ENCODE measurements around the gene TRAF3IP3.
"Not testable (repeated sequence)": the region's sequence is repeated elsewhere in the genome, so short reads cannot be mapped to it uniquely, and the experiment has no call there.

TRAF3IP3 gene

DNA sequence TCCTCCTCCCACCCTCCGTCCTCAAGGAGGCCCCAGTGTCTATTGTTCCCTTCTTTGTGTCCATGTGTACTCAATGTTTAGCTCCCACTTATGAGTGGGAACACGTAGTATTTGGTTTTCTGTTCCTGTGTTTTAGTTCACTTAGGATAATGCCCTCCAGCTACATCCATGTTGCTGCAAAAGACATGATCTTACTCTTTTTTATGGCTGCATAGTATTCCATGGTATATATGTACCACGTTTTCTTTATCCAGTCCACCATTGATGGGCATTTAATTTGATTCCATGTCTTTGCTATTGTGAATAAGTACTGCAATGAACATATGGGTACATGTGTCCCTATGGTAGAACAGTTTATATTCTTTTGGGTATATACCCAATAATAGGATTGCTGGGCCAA is 37.9 kb downstream of the TRAF3IP3 start:
- not testable (repeated sequence) for H3K23ac ChIP-seq (ENCODE audit: low read length in 2 of 2); H3K4me1 ChIP-seq (ENCODE audit: control insufficient read depth, insufficient read depth, low read depth, low read length); H3K4ac ChIP-seq (ENCODE audit: low read depth in 1 of 2, low read length in 2 of 2); H2AK5ac ChIP-seq (ENCODE audit: low read length, severe bottlenecking); H3K27ac ChIP-seq (ENCODE audit: low read length, poor library complexity, severe bottlenecking); H4K91ac ChIP-seq (ENCODE audit: low read length); H3K36me3 ChIP-seq (ENCODE audit: control insufficient read depth in 1 of 2, insufficient read depth in 2 of 2, low read depth in 1 of 2, low read length in 2 of 2); H2AFZ ChIP-seq (ENCODE audit: low read depth, low read length); H3K9me3 ChIP-seq (ENCODE audit: control insufficient read depth, low read length); H4K8ac ChIP-seq (ENCODE audit: low read length); DNase-seq; H2BK12ac ChIP-seq (ENCODE audit: low read length in 2 of 2); H3K18ac ChIP-seq (ENCODE audit: low read depth in 1 of 2, low read length in 2 of 2); H3K14ac ChIP-seq (ENCODE audit: low read length in 2 of 2); H2BK15ac ChIP-seq (ENCODE audit: low read depth, poor library complexity, severe bottlenecking); H3K4me2 ChIP-seq (ENCODE audit: low read length, poor library complexity, severe bottlenecking); H3K9ac ChIP-seq (ENCODE audit: low read length); H3K79me1 ChIP-seq (replicated peaks; ENCODE audit: low read length, poor library complexity, severe bottlenecking); H2BK120ac ChIP-seq (ENCODE audit: low read depth, low read length); H3K4me3 ChIP-seq (ENCODE audit: insufficient read depth in 1 of 2, low read depth in 1 of 2, low read length in 2 of 2); H2BK5ac ChIP-seq (ENCODE audit: low read depth, low read length, poor library complexity, severe bottlenecking)
- 70% methylated on average over 2 of the region's 3 CpGs for WGBS
- peaks cover 0 to 60% of the 10 kb centered on the region in 2 experiments for H3K27me3 ChIP-seq (ENCODE audit: control insufficient read depth in 1 of 2, insufficient read depth in 1 of 2, low read length in 2 of 2)

- no peak for DNase-seq
- Histone ChIP-seq H3K27ac (ENCODE audit: low read length, poor library complexity, severe bottlenecking) (no peak overlapping the region), H3K36me3 (ENCODE audit: control insufficient read depth in 1 of 2, insufficient read depth in 2 of 2, low read depth in 1 of 2, low read length in 2 of 2) (no peaks in the 10 kb centered on the region), H4K8ac (ENCODE audit: low read length) (no peak overlapping the region), H3K23ac (ENCODE audit: low read length in 2 of 2) (no peak overlapping the region), H3K4ac (ENCODE audit: low read depth in 1 of 2, low read length in 2 of 2) (no peak overlapping the region), H3K18ac (ENCODE audit: low read depth in 1 of 2, low read length in 2 of 2) (no peak overlapping the region), H3K9me3 (ENCODE audit: control insufficient read depth, low read length) (no peaks in the 10 kb centered on the region), H2BK5ac (ENCODE audit: low read depth, low read length, poor library complexity, severe bottlenecking) (no peak overlapping the region), H2BK15ac (ENCODE audit: low read depth, poor library complexity, severe bottlenecking) (no peak overlapping the region), H2AK5ac (ENCODE audit: low read length, severe bottlenecking) (no peak overlapping the region), H3K27me3 (ENCODE audit: control insufficient read depth in 1 of 2, insufficient read depth in 1 of 2, low read length in 2 of 2) (peaks cover 0 to 17% of the 10 kb centered on the region in 2 experiments), H3K9ac (ENCODE audit: low read length) (no peak overlapping the region), H3K14ac (ENCODE audit: low read length in 2 of 2) (no peak overlapping the region), H2BK12ac (ENCODE audit: low read length in 2 of 2) (no peak overlapping the region), H3K4me2 (ENCODE audit: low read length, poor library complexity, severe bottlenecking) (no peak overlapping the region), H4K91ac (ENCODE audit: low read length) (no peak overlapping the region), H3K4me1 (ENCODE audit: control insufficient read depth, insufficient read depth, low read depth, low read length) (no peaks in the 10 kb centered on the region), H2BK120ac (ENCODE audit: low read depth, low read length) (no peak overlapping the region), H3K79me1 (replicated peaks; ENCODE audit: low read length, poor library complexity, severe bottlenecking) (no peaks in the 10 kb centered on the region), H2AFZ (ENCODE audit: low read depth, low read length) (no peak overlapping the region), H3K4me3 (ENCODE audit: insufficient read depth in 1 of 2, low read depth in 1 of 2, low read length in 2 of 2) (no peak overlapping the region)
- 81% methylated on average over 9 of the region's 9 CpGs for whole genome bisulfite sequencing
These were observed 42.3 kb downstream of the TRAF3IP3 start for GRCh38 chr1:209797978-209798639.

DNA sequence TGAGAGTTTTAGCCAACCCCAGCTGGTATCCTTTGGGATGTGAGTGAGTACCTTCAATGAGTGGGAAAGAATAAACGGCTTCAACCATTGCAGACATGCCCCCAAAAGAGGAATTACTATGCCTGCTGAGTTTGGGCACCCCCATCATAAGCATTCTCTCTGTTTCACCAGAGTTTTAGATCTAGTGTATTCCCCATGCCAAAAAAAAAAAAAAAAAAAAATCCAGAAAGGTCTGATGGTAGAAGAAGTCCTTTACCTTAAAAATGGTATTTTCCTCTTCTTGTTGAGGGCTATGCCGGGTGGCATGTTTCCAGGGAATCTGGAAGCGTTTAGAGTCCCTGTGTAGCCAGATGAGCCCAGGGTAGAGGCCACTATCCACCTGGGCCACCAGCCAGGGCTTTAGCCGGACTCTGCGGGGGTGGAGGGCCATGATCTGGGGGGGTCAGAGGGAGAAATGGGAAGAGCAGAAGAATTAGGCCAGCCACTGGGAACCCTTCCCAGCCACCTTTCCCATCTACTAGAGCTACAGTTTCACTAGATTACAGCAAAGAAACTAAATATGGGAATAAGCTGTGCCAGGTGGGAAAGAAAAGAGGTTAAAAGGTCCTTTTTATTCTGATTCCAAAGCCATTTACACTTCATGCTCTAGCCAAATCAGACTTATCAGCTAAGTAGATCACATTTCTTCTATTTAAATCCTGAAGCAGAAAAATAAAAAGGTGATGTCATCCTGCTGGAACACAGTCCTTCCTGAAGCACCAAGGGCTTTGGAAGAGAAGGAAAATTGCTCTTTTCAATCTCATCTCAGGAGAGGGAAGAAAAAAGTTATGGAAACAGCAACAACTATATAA is 45.4 kb downstream of the TRAF3IP3 start:
- no peak overlapping the region for H2BK120ac ChIP-seq (ENCODE audit: low read depth, low read length)
- H2AFZ ChIP-seq (ENCODE audit: low read depth, low read length), result no peak overlapping the region
- H4K91ac ChIP-seq (ENCODE audit: low read length), result no peak overlapping the region
- H3K9ac ChIP-seq (ENCODE audit: low read length), result no peak overlapping the region
- H2AK5ac ChIP-seq (ENCODE audit: low read length, severe bottlenecking), result no peak overlapping the region
- no peak overlapping the region for H3K14ac ChIP-seq (ENCODE audit: low read length in 2 of 2)
- no peak overlapping the region for H2BK5ac ChIP-seq (ENCODE audit: low read depth, low read length, poor library complexity, severe bottlenecking)
- no peak overlapping the region for H3K27ac ChIP-seq (ENCODE audit: low read length, poor library complexity, severe bottlenecking)
- H2BK12ac ChIP-seq (ENCODE audit: low read length in 2 of 2), result no peak overlapping the region
- DNase-seq, result no peak
- H2BK15ac ChIP-seq (ENCODE audit: low read depth, poor library complexity, severe bottlenecking), result no peak overlapping the region
- H3K36me3 ChIP-seq (ENCODE audit: control insufficient read depth in 1 of 2, insufficient read depth in 2 of 2, low read depth in 1 of 2, low read length in 2 of 2), result no peaks in the 10 kb centered on the region
- WGBS, result 67% methylated on average over 2 of the region's 5 CpGs
- no peak overlapping the region for H3K4ac ChIP-seq (ENCODE audit: low read depth in 1 of 2, low read length in 2 of 2)
- no peak overlapping the region for H3K4me2 ChIP-seq (ENCODE audit: low read length, poor library complexity, severe bottlenecking)
- H3K79me1 ChIP-seq (replicated peaks; ENCODE audit: low read length, poor library complexity, severe bottlenecking), result no peaks in the 10 kb centered on the region
- no peaks in the 10 kb centered on the region for H3K9me3 ChIP-seq (ENCODE audit: control insufficient read depth, low read length)
- H3K18ac ChIP-seq (ENCODE audit: low read depth in 1 of 2, low read length in 2 of 2), result no peak overlapping the region
- peaks cover 10% of the 10 kb centered on the region for H3K4me1 ChIP-seq (ENCODE audit: control insufficient read depth, insufficient read depth, low read depth, low read length)
- H3K27me3 ChIP-seq (ENCODE audit: control insufficient read depth in 1 of 2, insufficient read depth in 1 of 2, low read length in 2 of 2), result peaks cover 0 to 12% of the 10 kb centered on the region in 2 experiments
- no peak overlapping the region for H3K4me3 ChIP-seq (ENCODE audit: insufficient read depth in 1 of 2, low read depth in 1 of 2, low read length in 2 of 2)
- H4K8ac ChIP-seq (ENCODE audit: low read length), result no peak overlapping the region
- no peak overlapping the region for H3K23ac ChIP-seq (ENCODE audit: low read length in 2 of 2)

DNA sequence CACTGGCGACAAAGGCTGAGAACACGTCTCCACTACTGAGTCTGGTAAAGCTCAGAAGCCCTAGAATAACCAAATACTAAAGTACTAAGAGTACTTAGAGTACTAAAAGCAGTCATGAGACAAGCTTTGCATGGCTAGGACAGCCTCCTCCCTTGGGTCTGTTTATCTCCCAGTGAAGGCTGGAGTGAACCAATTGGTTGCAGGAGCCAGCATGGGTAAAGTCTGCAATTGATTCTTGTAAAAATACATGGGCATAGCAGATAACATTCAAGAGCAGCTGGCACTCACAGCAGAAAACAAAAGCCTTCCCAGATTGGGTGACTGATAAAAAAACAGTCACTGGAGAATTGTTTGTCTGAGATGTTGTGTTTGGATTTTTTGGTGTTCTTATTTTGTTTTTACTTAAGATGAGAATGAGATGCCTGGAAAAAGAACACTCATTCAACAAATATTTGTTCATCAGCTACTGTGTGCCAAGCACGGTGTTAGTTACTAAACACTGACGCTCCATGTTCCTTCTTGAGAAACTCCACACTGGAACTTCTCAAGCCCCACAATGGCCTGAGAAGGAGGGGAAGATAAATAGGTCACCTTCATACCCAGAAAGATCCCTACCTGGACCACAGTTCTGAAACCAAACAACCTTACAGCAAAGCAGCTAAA is 46.4 kb downstream of the TRAF3IP3 start:
- H4K91ac ChIP-seq (ENCODE audit: low read length), result no peak overlapping the region
- WGBS, result 100% methylated on average over 3 of the region's 4 CpGs
- no peak overlapping the region for H3K4ac ChIP-seq (ENCODE audit: low read depth in 1 of 2, low read length in 2 of 2)
- no peak overlapping the region for H3K4me2 ChIP-seq (ENCODE audit: low read length, poor library complexity, severe bottlenecking)
- H3K36me3 ChIP-seq (ENCODE audit: control insufficient read depth in 1 of 2, insufficient read depth in 2 of 2, low read depth in 1 of 2, low read length in 2 of 2), result no peaks in the 10 kb centered on the region
- no peak overlapping the region for H3K18ac ChIP-seq (ENCODE audit: low read depth in 1 of 2, low read length in 2 of 2)
- no peaks in the 10 kb centered on the region for H3K9me3 ChIP-seq (ENCODE audit: control insufficient read depth, low read length)
- H3K23ac ChIP-seq (ENCODE audit: low read length in 2 of 2), result no peak overlapping the region
- H2BK120ac ChIP-seq (ENCODE audit: low read depth, low read length), result no peak overlapping the region
- no peak overlapping the region for H2AFZ ChIP-seq (ENCODE audit: low read depth, low read length)
- peaks cover 0 to 12% of the 10 kb centered on the region in 2 experiments for H3K27me3 ChIP-seq (ENCODE audit: control insufficient read depth in 1 of 2, insufficient read depth in 1 of 2, low read length in 2 of 2)
- H3K27ac ChIP-seq (ENCODE audit: low read length, poor library complexity, severe bottlenecking), result no peak overlapping the region
- no peak overlapping the region for H3K14ac ChIP-seq (ENCODE audit: low read length in 2 of 2)
- no peak overlapping the region for H2AK5ac ChIP-seq (ENCODE audit: low read length, severe bottlenecking)
- no peaks in the 10 kb centered on the region for H3K79me1 ChIP-seq (replicated peaks; ENCODE audit: low read length, poor library complexity, severe bottlenecking)
- DNase-seq, result no peak
- H2BK5ac ChIP-seq (ENCODE audit: low read depth, low read length, poor library complexity, severe bottlenecking), result no peak overlapping the region
- H2BK15ac ChIP-seq (ENCODE audit: low read depth, poor library complexity, severe bottlenecking), result no peak overlapping the region
- no peak overlapping the region for H3K4me3 ChIP-seq (ENCODE audit: insufficient read depth in 1 of 2, low read depth in 1 of 2, low read length in 2 of 2)
- peaks cover 10% of the 10 kb centered on the region for H3K4me1 ChIP-seq (ENCODE audit: control insufficient read depth, insufficient read depth, low read depth, low read length)
- no peak overlapping the region for H2BK12ac ChIP-seq (ENCODE audit: low read length in 2 of 2)
- H4K8ac ChIP-seq (ENCODE audit: low read length), result no peak overlapping the region
- H3K9ac ChIP-seq (ENCODE audit: low read length), result no peak overlapping the region

All from mesenchymal stem cell (in vitro differentiated cells and primary cell).